Sigmoid colon (tissue), 7 donors: Measurements from ENCODE around the gene ATP6V0B. TPM values are rescaled to one million over a fixed set of nuclear protein-coding genes. Genes with fewer than 3 reads are reported as not detected.

Experiments used
- DNase-seq: peaks from one replicate; pipeline ENCODE4 v3.0.0-alpha.2; 2019
- H3K27ac ChIP-seq, 4 donors: fragments of 200-600 bp; sonication (generic); one replicate each; pipeline ENCODE4 v1.5.1; 2016 to 2019; ENCODE audit warnings: mild to moderate bottlenecking in 1 of 4
- H3K27me3 ChIP-seq, 3 donors: fragments of 200-600 bp; sonication (generic); one replicate each; pipeline ENCODE4 v1.5.1; 2019; ENCODE audit warnings: mild to moderate bottlenecking in 1 of 3
- H3K36me3 ChIP-seq, 4 donors: fragments of 200-600 bp; sonication (generic); one replicate each; pipeline ENCODE4 v1.5.1; 2016 to 2019
- H3K4me1 ChIP-seq, 4 donors: fragments of 200-600 bp; sonication (generic); one replicate each; pipeline ENCODE4 v1.5.1; 2017 to 2019
- H3K4me3 ChIP-seq, 4 donors: fragments of 200-600 bp; sonication (generic); one replicate each; pipeline ENCODE4 v1.5.1; 2017 to 2019; ENCODE audit warnings: mild to moderate bottlenecking in 2 of 4, moderate library complexity in 1 of 4
- H3K9me3 ChIP-seq, 4 donors: fragments of 200-600 bp in 3 of 4; sonication (generic) in 3 of 4; one replicate each; pipeline versions ENCODE4 v1.5.1 to v1.6.1; 2013 to 2019
- CTCF ChIP-seq, 4 experiments: fragments of 450-650 bp in 3 of 4; fragments of 200-600 bp in 1 of 4; IDR thresholded peaks; one replicate each; pipeline ENCODE4 v1.5.1; 2016 to 2019; ENCODE audit warnings: antibody characterized with exemption in 4 of 4, mild to moderate bottlenecking in 3 of 4, moderate library complexity in 2 of 4
- EP300 ChIP-seq, 4 donors: sonication (generic); formaldehyde crosslinking; IDR thresholded peaks; one replicate each; pipeline ENCODE4 v1.6.1; 2017; ENCODE audit warnings: antibody characterized with exemption in 4 of 4
- POLR2A ChIP-seq, 2 donors: fragments of 450-650 bp; IDR thresholded peaks; one replicate each; pipeline ENCODE4 v1.6.1; 2016; ENCODE audit warnings: antibody characterized with exemption in 2 of 2, mild to moderate bottlenecking in 2 of 2, moderate library complexity in 2 of 2
- POLR2AphosphoS5 ChIP-seq, 4 donors: sonication (generic); formaldehyde crosslinking; IDR thresholded peaks; one replicate each; pipeline ENCODE4 v1.6.1; 2017; ENCODE audit warnings: antibody characterized with exemption in 4 of 4
- WGBS, 2 donors: extraction: QIAGEN DNeasy Blood & Tissue Kit; methylation state at CpG; one replicate each; pipeline ENCODE4 v1.1.7; 2013; 5-methylcytosine and 5-hydroxymethylcytosine counted together
- intact Hi-C: fragments of 100-400 bp; cut with DNase I; formaldehyde crosslinking; loops from one replicate; pipeline ENCODE4 v1.15.1; 2023
- polyA plus RNA-seq, 3 donors: library from polyadenylated mRNA; stranded (reverse); fragments of 200-250 nt; gene quantifications; one replicate each; pipeline ENCODE4 v1.2.3, GENCODE V29; 2013
- total RNA-seq, 4 donors: library from RNA; depleted of rRNA; stranded (reverse); fragments of >200 nt; gene quantifications; one replicate each; pipeline ENCODE4 v1.1.0, GENCODE V29; 2016
- donor health status: healthy with polysubstance abuse.
- donor health status: Bipolar disorder and iron deficiency.
- donor health status: healthy.

The ATP6V0B gene
- total and polyA plus RNA-seq, 7 donors: 67.9 to 286 (median 129) TPM

- H3K4me3 ChIP-seq: no peak overlapping the region
- H3K27me3 ChIP-seq: no peaks in the 10 kb centered on the region
- no peak for TF ChIP-seq POLR2AphosphoS5 (IDR thresholded peaks at IDR 0.05)
- TF ChIP-seq POLR2A (IDR thresholded peaks at IDR 0.05): no peak
- no peak for TF ChIP-seq EP300 (IDR thresholded peaks at IDR 0.05)
- TF ChIP-seq CTCF (IDR thresholded peaks at IDR 0.05): no peak
- no peak overlapping the region for H3K27ac ChIP-seq
- intact Hi-C loops: no loop called here
- WGBS, 2 donors: 90 to 92% methylated on average over 3 of the region's 3 CpGs
- H3K4me1 ChIP-seq: peaks cover 0 to 24% (median 20%) of the 10 kb centered on the region in 4 donors
- H3K36me3 ChIP-seq: peaks cover 0 to 10% (median 3%) of the 10 kb centered on the region in 4 donors
- no peak for DNase-seq
- H3K9me3 ChIP-seq: no peaks in the 10 kb centered on the region
These were observed 52.6 kb downstream of the ATP6V0B start for GRCh38 chr1:44027320-44027719.

Other genes with a start within 250 kb of the ATP6V0B start
- gene ARTN, start 41.2 kb upstream of the ATP6V0B start, total RNA-seq: 1 to 10 TPM in 1 of 4 donors, under 1 TPM in 1, not detected in 2; 0.99 to 1.8 TPM
- 1 to 10 TPM; 2.4 to 8.1 (median 4.9) TPM for gene ARTN, start 41.2 kb upstream of the ATP6V0B start, polyA plus RNA-seq
- 10 to 100 TPM; 16.1 to 27.1 (median 22.3) TPM for gene IPO13, start 28.0 kb upstream of the ATP6V0B start, total RNA-seq
- gene IPO13, start 28.0 kb upstream of the ATP6V0B start, polyA plus RNA-seq: 10 to 100 TPM in 2 of 3 donors, 1 to 10 TPM in 1; 9.6 to 15.5 (median 10.4) TPM
- 10 to 100 TPM; 10.7 to 37.2 (median 12.8) TPM for gene DPH2, start 5.0 kb upstream of the ATP6V0B start, total RNA-seq
- gene DPH2, start 5.0 kb upstream of the ATP6V0B start, polyA plus RNA-seq: 10 to 100 TPM; 10.8 to 31.3 (median 11.3) TPM
- gene B4GALT2, start 4.2 kb downstream of the ATP6V0B start, total RNA-seq: 10 to 100 TPM; 30.1 to 55.9 (median 51.1) TPM
- gene B4GALT2, start 4.2 kb downstream of the ATP6V0B start, polyA plus RNA-seq: 10 to 100 TPM; 14.8 to 32.0 (median 26.4) TPM
- 1 to 10 TPM; 2.7 to 6.6 (median 3.9) TPM for gene CCDC24, start 16.6 kb downstream of the ATP6V0B start, total RNA-seq
- 10 to 100 TPM; 16.7 to 19.2 (median 19.2) TPM for gene CCDC24, start 16.6 kb downstream of the ATP6V0B start, polyA plus RNA-seq
- gene SLC6A9, start 56.5 kb downstream of the ATP6V0B start, total RNA-seq: 10 to 100 TPM in 2 of 4 donors, 1 to 10 TPM in 2; 5.4 to 16.6 (median 9.3) TPM
- 10 to 100 TPM in 1 of 3 donors, 1 to 10 TPM in 2; 2.4 to 24.5 (median 4.4) TPM for gene SLC6A9, start 56.5 kb downstream of the ATP6V0B start, polyA plus RNA-seq
- gene KLF17, start 143.9 kb downstream of the ATP6V0B start, total RNA-seq: under 1 TPM in 3 of 4 donors, not detected in 1; 0.16 to 0.68 (median 0.28) TPM
- gene KLF17, start 143.9 kb downstream of the ATP6V0B start, polyA plus RNA-seq: not detected
- not detected for gene KLF18, start 166.7 kb downstream of the ATP6V0B start, total RNA-seq
- gene KLF18, start 166.7 kb downstream of the ATP6V0B start, polyA plus RNA-seq: under 1 TPM in 1 of 3 donors, not detected in 2; under 0.01 TPM
- 10 to 100 TPM; 32.3 to 67.0 (median 40.9) TPM for gene DMAP1, start 238.5 kb downstream of the ATP6V0B start, total RNA-seq
- gene DMAP1, start 238.5 kb downstream of the ATP6V0B start, polyA plus RNA-seq: 10 to 100 TPM; 23.6 to 40.9 (median 27.6) TPM